Left lung (tissue), 10 donors: ENCODE measurements around the gene DCAF8. TPM values are rescaled to one million over a fixed set of nuclear protein-coding genes. Genes with fewer than 3 reads are reported as not detected.

Source experiments
- ATAC-seq: fragments of 200-7000 bp; cut with Tn5 transposase; one replicate; pipeline ENCODE4 v1.9.1; 2020; ENCODE audit warnings: moderate library complexity
- DNase-seq, 4 donors: peaks; one replicate each; pipeline ENCODE4 v3.0.0-alpha.2; 2013 to 2020
- H3K27ac ChIP-seq, 2 donors: fragments of 200-600 bp; sonication (generic) in 1 of 2; one replicate each; pipeline versions ENCODE4 v1.5.0 to v1.8.0; 2020 to 2021
- H3K27me3 ChIP-seq, 2 donors: fragments of 200-600 bp; sonication (generic) in 1 of 2; one replicate each; pipeline versions ENCODE4 v1.5.0 to v1.8.0; 2020 to 2021
- H3K36me3 ChIP-seq, 2 donors: fragments of 200-600 bp; sonication (generic) in 1 of 2; one replicate each; pipeline versions ENCODE4 v1.5.0 to v1.8.0; 2020 to 2021
- H3K4me1 ChIP-seq, 2 donors: fragments of 200-600 bp; one replicate each; pipeline ENCODE4 v1.8.0; 2021
- H3K4me3 ChIP-seq, 2 donors: fragments of 200-600 bp; sonication (generic) in 1 of 2; one replicate each; pipeline versions ENCODE4 v1.5.0 to v1.8.0; 2020 to 2021; ENCODE audit warnings: mild to moderate bottlenecking in 1 of 2
- H3K9me3 ChIP-seq, 2 donors: fragments of 200-600 bp; sonication (generic) in 1 of 2; one replicate each; pipeline versions ENCODE4 v1.5.0 to v1.8.0; 2020 to 2021
- CTCF ChIP-seq, 2 donors: fragments of 200-600 bp; sonication (generic) in 1 of 2; IDR thresholded peaks; one replicate each; pipeline versions ENCODE4 v1.5.0 to v1.8.0; 2021; ENCODE audit warnings: antibody characterized with exemption in 2 of 2
- intact Hi-C, 2 donors: fragments of 100-400 bp; cut with DNase I; formaldehyde crosslinking; loops; one replicate each; pipeline versions ENCODE4 v1.11.2 to v1.14.2; 2022
- polyA plus RNA-seq, 6 donors: library from polyadenylated mRNA; unstranded; fragments of 120-200 nt; gene quantifications; one replicate each; pipeline ENCODE4 v1.2.1, GENCODE V29; 2013; ENCODE audit not compliant: insufficient read length in 6 of 6
- total RNA-seq, 2 donors: library from RNA; stranded (reverse); fragmentation: NEBNext Ultra II Directional; extraction: Animal tissue kit (Norgen Biotek cat#: 25700); gene quantifications; one replicate each; pipeline ENCODE4 v1.2.1, GENCODE V29; 2021
- donor health status: DM: no; HTN: yes; CAD: no.
- donor health status: DM: no; HTN: no; CAD: no.

DCAF8 gene
- total and polyA plus RNA-seq, 8 donors = 93.9 to 235 (median 200) TPM

- Histone ChIP-seq H3K9me3 (no peaks in the 10 kb centered on the region), H3K36me3 (peaks cover 3 to 92% of the 10 kb centered on the region in 2 donors), H3K27me3 (no peaks in the 10 kb centered on the region), H3K27ac (no peak overlapping the region), H3K4me3 (no peak overlapping the region), H3K4me1 (peaks cover 0 to 5% of the 10 kb centered on the region in 2 donors)
- intact Hi-C loops = loop anchor here in 1 of 2 donors (10.0 kb wide), 1 partner anchor 45 kb away; the partner anchor contains the start of gene CASQ1
- no peak for ATAC-seq
- TF ChIP-seq CTCF (IDR thresholded peaks at IDR 0.05) = no peak
- no peak for DNase-seq
These were observed 22.6 kb downstream of the DCAF8 start for GRCh38 chr1:160239582-160240299.

GRCh38 chr1:160238408-160238807, 23.9 kb downstream of the DCAF8 start:
- H3K4me3 ChIP-seq = no peak overlapping the region
- DNase-seq = no peak
- H3K36me3 ChIP-seq = peaks cover 3 to 96% of the 10 kb centered on the region in 2 donors
- H3K9me3 ChIP-seq = no peaks in the 10 kb centered on the region
- no peak for ATAC-seq
- no peak overlapping the region for H3K27ac ChIP-seq
- no peaks in the 10 kb centered on the region for H3K27me3 ChIP-seq
- peaks cover 0 to 5% of the 10 kb centered on the region in 2 donors for H3K4me1 ChIP-seq
- intact Hi-C loops = no loop called here
- TF ChIP-seq CTCF (IDR thresholded peaks at IDR 0.05) = no peak

- Histone ChIP-seq H3K27ac (no peak overlapping the region), H3K27me3 (no peaks in the 10 kb centered on the region), H3K36me3 (peaks cover 3 to 96% of the 10 kb centered on the region in 2 donors), H3K4me3 (no peak overlapping the region), H3K9me3 (no peaks in the 10 kb centered on the region), H3K4me1 (no peaks in the 10 kb centered on the region)
- no peak for TF ChIP-seq CTCF (IDR thresholded peaks at IDR 0.05)
- ATAC-seq (no peak), DNase-seq (no peak)
- intact Hi-C loops = no loop called here
These were observed 24.8 kb downstream of the DCAF8 start for GRCh38 chr1:160237558-160237957.

GRCh38 chr1:160236806-160237205, 25.5 kb downstream of the DCAF8 start:
- no peak overlapping the region for H3K4me3 ChIP-seq
- no peak for DNase-seq
- no peaks in the 10 kb centered on the region for H3K9me3 ChIP-seq
- H3K27ac ChIP-seq = no peak overlapping the region
- peaks cover 3 to 96% of the 10 kb centered on the region in 2 donors for H3K36me3 ChIP-seq
- TF ChIP-seq CTCF (IDR thresholded peaks at IDR 0.05) = no peak
- H3K27me3 ChIP-seq = no peaks in the 10 kb centered on the region
- H3K4me1 ChIP-seq = no peaks in the 10 kb centered on the region
- no peak for ATAC-seq
- intact Hi-C loops = no loop called here

GRCh38 chr1:160232911-160233310, 29.4 kb downstream of the DCAF8 start:
- intact Hi-C loops = no loop called here
- ATAC-seq (no peak), DNase-seq (no peak)
- peaks cover 0 to 96% of the 10 kb centered on the region in 2 donors for H3K36me3 ChIP-seq
- H3K4me3 ChIP-seq = no peak overlapping the region
- no peak for TF ChIP-seq CTCF (IDR thresholded peaks at IDR 0.05)
- H3K4me1 ChIP-seq = no peaks in the 10 kb centered on the region
- H3K9me3 ChIP-seq = no peaks in the 10 kb centered on the region
- no peaks in the 10 kb centered on the region for H3K27me3 ChIP-seq
- H3K27ac ChIP-seq = no peak overlapping the region
